Tongue (tissue), 2 donors: ENCODE measurements around the gene JMJD8. TPM values are rescaled to one million over a fixed set of nuclear protein-coding genes. Genes with fewer than 3 reads are reported as not detected.

ENCODE experiments used
- DNase-seq: peaks from one replicate; pipeline ENCODE4 v3.0.0-alpha.2; 2015
- total RNA-seq: library from RNA; depleted of rRNA; stranded (reverse); fragments of >200 nt; gene quantifications from one replicate; pipeline ENCODE4 v1.2.3, GENCODE V29; 2014

JMJD8 gene
- total RNA-seq, 1 donor from 2014 or later: 26.6 TPM

GRCh38 chr16:638034-638543, 46.0 kb downstream of the JMJD8 start:
- DNase-seq: no peak

- peak; percentile 96 for DNase-seq
Observed at GRCh38 chr16:637081-638018, 46.8 kb downstream of the JMJD8 start.

GRCh38 chr16:636206-637080, 47.7 kb downstream of the JMJD8 start, which contains the start of gene METTL26:
TSS of gene METTL26 (minus strand) at chr16:636305. CDS start at chr16:636290, 15 bp downstream.
- peak; percentile 98 for DNase-seq

- no peak for DNase-seq
Observed at GRCh38 chr16:635573-636205, 48.4 kb downstream of the JMJD8 start.

- no peak for DNase-seq
Observed at GRCh38 chr16:634996-635395, 49.1 kb downstream of the JMJD8 start.

- no peak for DNase-seq
Observed at GRCh38 chr16:634051-634670, 50.0 kb downstream of the JMJD8 start.

GRCh38 chr16:633336-634050, 50.6 kb downstream of the JMJD8 start:
- no peak for DNase-seq

GRCh38 chr16:632486-633335, 51.4 kb downstream of the JMJD8 start:
- no peak for DNase-seq

GRCh38 chr16:631808-632358, 52.3 kb downstream of the JMJD8 start:
- no peak for DNase-seq

Other genes starting within 250 kb of the JMJD8 start
- 23.7 TPM for gene CAPN15, start 156.6 kb downstream of the JMJD8 start, total RNA-seq
- gene PRR35, start 123.9 kb downstream of the JMJD8 start, total RNA-seq: not detected
- gene NHLRC4, start 117.3 kb downstream of the JMJD8 start, total RNA-seq: 0.41 TPM
- 9.9 TPM for gene PIGQ, start 114.4 kb downstream of the JMJD8 start, total RNA-seq
- 18.2 TPM for gene RAB40C, start 94.3 kb downstream of the JMJD8 start, total RNA-seq
- gene WFIKKN1, start 53.3 kb downstream of the JMJD8 start, total RNA-seq: not detected
- 36.6 TPM for gene METTL26, start 48.0 kb downstream of the JMJD8 start, total RNA-seq
- gene MCRIP2, start 42.5 kb downstream of the JMJD8 start, total RNA-seq: 19.7 TPM
- gene WDR90, start 35.0 kb downstream of the JMJD8 start, total RNA-seq: 17.1 TPM
- 34.8 TPM for gene RHOT2, start 16.2 kb downstream of the JMJD8 start, total RNA-seq
- gene RHBDL1, start 8.7 kb downstream of the JMJD8 start, total RNA-seq: 1.2 TPM
- gene STUB1, start 3.9 kb downstream of the JMJD8 start, total RNA-seq: 88.1 TPM
- gene WDR24, start 6.1 kb upstream of the JMJD8 start, total RNA-seq: 6.7 TPM
- gene FBXL16, start 21.5 kb upstream of the JMJD8 start, total RNA-seq: 1.3 TPM
- gene METRN, start 30.8 kb upstream of the JMJD8 start, total RNA-seq: 37.7 TPM
- gene ANTKMT, start 36.8 kb upstream of the JMJD8 start, total RNA-seq: 13.4 TPM
- 1.4 TPM for gene CCDC78, start 42.1 kb upstream of the JMJD8 start, total RNA-seq
- gene HAGHL, start 42.8 kb upstream of the JMJD8 start, total RNA-seq: 1.5 TPM
- gene CIAO3, start 56.7 kb upstream of the JMJD8 start, total RNA-seq: 36.1 TPM
- 5.3 TPM for gene MSLN, start 76.4 kb upstream of the JMJD8 start, total RNA-seq
- 11.6 TPM for gene RPUSD1, start 104.0 kb upstream of the JMJD8 start, total RNA-seq
- 14.9 TPM for gene CHTF18, start 104.3 kb upstream of the JMJD8 start, total RNA-seq
- not detected for gene GNG13, start 116.4 kb upstream of the JMJD8 start, total RNA-seq